GM21576 (cell line): ENCODE results near the gene C17orf67.

ENCODE experiments used
- ATAC-seq: cut with Tn5 transposase; IDR thresholded peaks from one replicate; pipeline ENCODE4 v1.9.1; 2021; ENCODE audit warnings: mild to moderate bottlenecking, moderate library complexity; ENCODE audit not compliant: unreplicated experiment

C17orf67 gene

GRCh38 chr17:56833809-56834379 is at the start of gene C17orf67, which contains the start of gene DGKE:
Gene C17orf67 (minus strand): TSS chr17:56833920. CDS start chr17:56815810, 18,110 bp downstream.
Gene DGKE (plus strand): TSS chr17:56834151. CDS start chr17:56834796, 645 bp downstream.
- ATAC-seq: peak; percentile 62

GRCh38 chr17:56881685-56882295 is 48.1 kb upstream of the C17orf67 start:
- ATAC-seq: no peak

GRCh38 chr17:56880571-56880970 is 46.9 kb upstream of the C17orf67 start:
- no peak for ATAC-seq

- no peak for ATAC-seq
These were observed 46.4 kb upstream of the C17orf67 start for GRCh38 chr17:56880133-56880532.

- no peak for ATAC-seq
These were observed 45.6 kb upstream of the C17orf67 start for GRCh38 chr17:56879280-56879679.

GRCh38 chr17:56876766-56877179 is 43.1 kb upstream of the C17orf67 start:
- no peak for ATAC-seq

- ATAC-seq: peak; percentile 48
These were observed 36.4 kb upstream of the C17orf67 start for GRCh38 chr17:56870081-56870651.

GRCh38 chr17:56868716-56869115 is 35.0 kb upstream of the C17orf67 start:
- no peak for ATAC-seq

GRCh38 chr17:56867948-56868376 is 34.2 kb upstream of the C17orf67 start:
- ATAC-seq: no peak

- ATAC-seq: no peak
These were observed 32.8 kb upstream of the C17orf67 start for GRCh38 chr17:56866496-56866895.

GRCh38 chr17:56866076-56866475 is 32.4 kb upstream of the C17orf67 start:
- ATAC-seq: no peak

GRCh38 chr17:56863974-56864373 is 30.3 kb upstream of the C17orf67 start:
- ATAC-seq: no peak

GRCh38 chr17:56861899-56862298 is 28.2 kb upstream of the C17orf67 start:
- ATAC-seq: no peak

- no peak for ATAC-seq
These were observed 17.3 kb upstream of the C17orf67 start for GRCh38 chr17:56851008-56851407.

- ATAC-seq: no peak
These were observed 16.9 kb upstream of the C17orf67 start for GRCh38 chr17:56850591-56850990.

- no peak for ATAC-seq
These were observed 15.4 kb upstream of the C17orf67 start for GRCh38 chr17:56849131-56849530.

GRCh38 chr17:56847106-56847505 is 13.4 kb upstream of the C17orf67 start:
- no peak for ATAC-seq

GRCh38 chr17:56845934-56846333 is 12.2 kb upstream of the C17orf67 start:
- ATAC-seq: no peak

GRCh38 chr17:56842577-56842976 is 8.9 kb upstream of the C17orf67 start:
- ATAC-seq: no peak

- no peak for ATAC-seq
These were observed 5.0 kb upstream of the C17orf67 start for GRCh38 chr17:56838687-56839086.

- ATAC-seq: no peak
These were observed 1.5 kb upstream of the C17orf67 start for GRCh38 chr17:56835264-56835585.
